ENCODE data around the gene PAK1. TPM values are rescaled to one million over a fixed set of nuclear protein-coding genes. Genes with fewer than 3 reads are reported as not detected.

PAK1 gene
- total RNA-seq, 1 donor from 2014 or later: 28.2 TPM

DNA sequence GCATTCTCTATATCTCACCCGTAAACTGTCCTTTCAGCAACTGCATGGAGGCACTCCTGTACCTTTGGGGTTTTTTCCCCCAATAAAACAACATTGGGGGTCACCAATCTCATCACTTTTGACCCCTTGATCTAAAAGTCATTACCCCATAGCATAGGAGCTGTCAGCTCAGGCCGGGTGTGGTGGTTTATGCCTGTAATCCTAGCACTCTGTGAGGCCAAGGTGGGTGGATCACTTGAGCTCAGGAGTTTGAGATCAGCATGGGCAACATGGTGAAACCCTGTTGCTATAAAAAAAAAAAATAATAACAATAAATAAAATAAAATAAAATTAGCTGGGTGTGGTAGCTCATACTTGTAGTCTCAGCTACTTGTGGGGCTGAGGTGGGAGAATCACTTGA is 155.3 kb downstream of the PAK1 start:
- no peaks in the 10 kb centered on the region for H3K9me3 ChIP-seq
- no peak for TF ChIP-seq CTCF (IDR thresholded peaks at IDR 0.05)
- peaks cover 9% of the 10 kb centered on the region for H3K36me3 ChIP-seq
- H3K27me3 ChIP-seq: no peaks in the 10 kb centered on the region
- no peak overlapping the region for H3K4me3 ChIP-seq
- intact Hi-C loops (cut with DNase I): no loop called here
- H3K27ac ChIP-seq: no peak overlapping the region
- DNase-seq (no peak), ATAC-seq (no peak)
- no peaks in the 10 kb centered on the region for H3K4me1 ChIP-seq

GRCh38 chr11:77316733-77317342 is 157.1 kb downstream of the PAK1 start:
- Histone ChIP-seq H3K27me3 (no peaks in the 10 kb centered on the region), H3K36me3 (no peaks in the 10 kb centered on the region), H3K4me1 (no peaks in the 10 kb centered on the region), H3K27ac (no peak overlapping the region), H3K4me3 (no peak overlapping the region), H3K9me3 (no peaks in the 10 kb centered on the region)
- no peak for TF ChIP-seq CTCF (IDR thresholded peaks at IDR 0.05)
- ATAC-seq: no peak
- intact Hi-C loops (cut with DNase I): no loop called here
- no peak for DNase-seq

GRCh38 chr11:77312107-77312506 is 161.8 kb downstream of the PAK1 start:
- DNase-seq: no peak
- Histone ChIP-seq H3K4me3 (no peak overlapping the region), H3K27ac (no peak overlapping the region), H3K36me3 (no peaks in the 10 kb centered on the region), H3K4me1 (no peaks in the 10 kb centered on the region), H3K27me3 (no peaks in the 10 kb centered on the region), H3K9me3 (no peaks in the 10 kb centered on the region)
- no peak for TF ChIP-seq CTCF (IDR thresholded peaks at IDR 0.05)
- intact Hi-C loops (cut with DNase I): no loop called here
- no peak for ATAC-seq

- no peak for DNase-seq
- no peak for TF ChIP-seq CTCF (IDR thresholded peaks at IDR 0.05)
- H3K36me3 ChIP-seq: no peaks in the 10 kb centered on the region
- no peak for ATAC-seq
- no peaks in the 10 kb centered on the region for H3K27me3 ChIP-seq
- H3K9me3 ChIP-seq: no peaks in the 10 kb centered on the region
- no peak overlapping the region for H3K27ac ChIP-seq
- intact Hi-C loops (cut with DNase I): no loop called here
- no peak overlapping the region for H3K4me3 ChIP-seq
- H3K4me1 ChIP-seq: no peaks in the 10 kb centered on the region
Observed at GRCh38 chr11:77311701-77312100, 162.2 kb downstream of the PAK1 start.

DNA sequence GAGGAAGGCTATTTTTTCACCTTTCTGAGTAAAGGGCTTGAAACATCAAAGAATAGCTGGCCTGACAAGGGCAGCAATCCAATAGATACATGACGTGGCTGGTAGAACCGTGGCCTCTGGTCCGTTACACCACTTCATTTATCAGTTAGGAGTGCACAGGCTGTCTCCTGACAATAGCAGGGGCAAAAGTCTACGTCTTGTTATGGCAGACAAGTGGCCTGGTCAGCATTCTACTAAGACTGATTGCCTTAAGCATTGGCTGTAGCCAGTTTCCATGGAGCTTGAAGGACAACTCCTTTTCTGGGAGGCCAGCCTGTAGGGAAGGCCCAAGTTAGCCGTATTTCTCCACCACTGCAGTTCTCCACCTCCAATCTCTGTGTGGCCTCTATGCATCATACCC is 163.2 kb downstream of the PAK1 start:
- no peak overlapping the region for H3K4me3 ChIP-seq
- H3K4me1 ChIP-seq: no peaks in the 10 kb centered on the region
- no peaks in the 10 kb centered on the region for H3K36me3 ChIP-seq
- H3K27me3 ChIP-seq: no peaks in the 10 kb centered on the region
- no peak overlapping the region for H3K27ac ChIP-seq
- intact Hi-C loops (cut with DNase I): no loop called here
- no peaks in the 10 kb centered on the region for H3K9me3 ChIP-seq
- ATAC-seq (no peak), DNase-seq (no peak)
- TF ChIP-seq CTCF (IDR thresholded peaks at IDR 0.05): no peak
